HepG2 (cell line): ENCODE data around the gene GLOD4. TPM values are rescaled to one million over a fixed set of nuclear protein-coding genes. Genes with fewer than 3 reads are reported as not detected.

ENCODE experiments used
- ATM ChIP-seq: fragments of 450-650 bp; IDR thresholded peaks from 2 replicates; pipeline ENCODE4 v1.7.1; 2017; ENCODE audit warnings: mild to moderate bottlenecking, borderline replicate concordance
- EEA1 ChIP-seq: sonication (generic); formaldehyde crosslinking; IDR thresholded peaks from 2 replicates; pipeline ENCODE4 v1.5.1; 2020; ENCODE audit warnings: mild to moderate bottlenecking, missing genetic modification reagents, borderline replicate concordance
- ESRRA ChIP-seq: sonication (generic); formaldehyde crosslinking; IDR thresholded peaks from 2 replicates; pipeline ENCODE4 v1.5.1; 2020; ENCODE audit warnings: mild to moderate bottlenecking, low read depth, missing genetic modification reagents
- HES4 ChIP-seq: sonication (generic); formaldehyde crosslinking; IDR thresholded peaks from 2 replicates; pipeline ENCODE4 v1.9.0; 2021; ENCODE audit warnings: mild to moderate bottlenecking, missing genetic modification reagents, borderline replicate concordance
- MIXL1 ChIP-seq: IDR thresholded peaks from 2 replicates; pipeline ENCODE4 v1.6.1; 2016
- MXD1 ChIP-seq: sonication (generic); formaldehyde crosslinking; IDR thresholded peaks from 2 replicates; pipeline ENCODE4 v1.4.0; 2020; ENCODE audit warnings: mild to moderate bottlenecking, missing genetic modification reagents
- RAD51 ChIP-seq: fragments of 450-650 bp; IDR thresholded peaks from 2 replicates; pipeline ENCODE4 v1.6.1; 2016; ENCODE audit warnings: borderline replicate concordance
- RELA ChIP-seq: sonication (generic); formaldehyde crosslinking; IDR thresholded peaks from 2 replicates; pipeline ENCODE4 v1.4.0; 2020; ENCODE audit warnings: missing genetic modification reagents
- RNF2 ChIP-seq: fragments of 450-650 bp; conservative IDR thresholded peaks from 2 replicates; pipeline ENCODE4 v1.6.1; 2016; ENCODE audit warnings: low read depth
- SYNCRIP ChIP-seq: fragments of 200-400 bp; formaldehyde crosslinking; IDR thresholded peaks from 2 replicates; pipeline ENCODE4 v1.6.1; 2018; ENCODE audit warnings: mild to moderate bottlenecking, low read depth, low read length; ENCODE audit not compliant: insufficient read depth
- TFDP2 ChIP-seq: sonication (generic); formaldehyde crosslinking; IDR thresholded peaks from 2 replicates; pipeline ENCODE4 v1.4.0; 2020; ENCODE audit warnings: missing genetic modification reagents
- ZNF207 ChIP-seq: fragments of 450-650 bp; IDR thresholded peaks from 2 replicates; pipeline ENCODE4 v1.6.1; 2016; ENCODE audit warnings: antibody characterized with exemption, borderline replicate concordance
- ZNF282 ChIP-seq: fragments of 450-650 bp; IDR thresholded peaks from 2 replicates; pipeline ENCODE4 v1.6.1; 2018; ENCODE audit not compliant: partially characterized antibody
- ZNF292 ChIP-seq: sonication (generic); formaldehyde crosslinking; IDR thresholded peaks from 2 replicates; pipeline ENCODE4 v1.8.1; 2022; ENCODE audit warnings: mild to moderate bottlenecking, low read depth, missing genetic modification reagents, borderline replicate concordance
- ZNF317 ChIP-seq: sonication (generic); formaldehyde crosslinking; IDR thresholded peaks from 2 replicates; pipeline ENCODE4 v1.5.0; 2020; ENCODE audit warnings: mild to moderate bottlenecking, missing genetic modification reagents
- ZNF432 ChIP-seq: sonication (generic); formaldehyde crosslinking; IDR thresholded peaks from 2 replicates; pipeline ENCODE4 v1.5.0; 2020; ENCODE audit warnings: missing genetic modification reagents, mild to moderate bottlenecking, borderline replicate concordance
- ZNF550 ChIP-seq: sonication (generic); formaldehyde crosslinking; IDR thresholded peaks from 2 replicates; pipeline ENCODE4 v1.4.0; 2020; ENCODE audit warnings: mild to moderate bottlenecking, missing genetic modification reagents, borderline replicate concordance
- ZNF569 ChIP-seq: sonication (generic); formaldehyde crosslinking; IDR thresholded peaks from 2 replicates; pipeline ENCODE4 v1.5.0; 2020; ENCODE audit warnings: mild to moderate bottlenecking, missing genetic modification reagents, moderate library complexity, borderline replicate concordance
- ZNF687 ChIP-seq: sonication (generic); formaldehyde crosslinking; IDR thresholded peaks from 2 replicates; pipeline ENCODE4 v1.5.1; 2020; ENCODE audit warnings: mild to moderate bottlenecking, missing genetic modification reagents, moderate library complexity
- ZNF709 ChIP-seq: sonication (generic); formaldehyde crosslinking; IDR thresholded peaks from 2 replicates; pipeline ENCODE4 v1.5.0; 2020; ENCODE audit warnings: mild to moderate bottlenecking, missing genetic modification reagents
- ZNF724P ChIP-seq: sonication (generic); formaldehyde crosslinking; IDR thresholded peaks from 2 replicates; pipeline ENCODE4 v1.8.0; 2022; ENCODE audit warnings: missing genetic modification reagents, borderline replicate concordance
- ZUFSP ChIP-seq: sonication (generic); formaldehyde crosslinking; IDR thresholded peaks from 2 replicates; pipeline ENCODE4 v1.9.0; 2021; ENCODE audit warnings: missing genetic modification reagents, mild to moderate bottlenecking, borderline replicate concordance
- polyA plus RNA-seq, 8 experiments: library from polyadenylated mRNA; depleted of rRNA in 3 of 8; stranded (reverse) in 7 of 8; unstranded in 1 of 8; fragments of >200 nt; fragmentation: Illumina TruSeq in 4 of 8; extraction: Trizol in 4 of 8; gene quantifications; 2 replicates each; pipeline versions ENCODE4 v1.2.1 to v1.2.3, GENCODE V29; 2011 to 2016; ENCODE audit warnings: low read depth in 4 of 8, missing spikeins in 1 of 8, mixed read lengths in 1 of 8; ENCODE audit not compliant: insufficient read depth in 1 of 8
- total RNA-seq, 5 experiments: library from RNA; depleted of rRNA; stranded (reverse); fragments of >200 nt; fragmentation: Illumina TruSeq; extraction: Trizol; gene quantifications; 2 replicates each; pipeline ENCODE4 v1.2.3, GENCODE V29; 2016; ENCODE audit warnings: low read depth in 1 of 5

GLOD4 gene
- total and polyA plus RNA-seq, 2 of the 13 experiments (the other 11 are each of a cell fraction or from before 2014, with no cell fraction given): 53.7 to 87.8 TPM

- TF ChIP-seq EEA1 (CRISPR knock-in tag) (no peak; the same call in 1 of the 2 replicates), ZNF317 (peak; percentile 78; the same call in 1 of the 2 replicates), RAD51 (no peak), ATM (no peak), HES4 (peak; percentile 72; the same call in 1 of the 2 replicates), RELA (CRISPR knock-in tag) (0 out of 2 replicates have a peak, but pooled peaks have one; percentile 41), ZNF569 (CRISPR knock-in tag) (no peak; the same call in 1 of the 2 replicates), ESRRA (CRISPR knock-in tag) (no peak), ZNF432 (CRISPR knock-in tag) (no peak), ZNF292 (no peak), ZNF550 (0 out of 2 replicates have a peak, but pooled peaks have one; percentile 80), RNF2 (0 out of 2 replicates have a peak, but pooled peaks have one; percentile 58), ZNF687 (CRISPR knock-in tag) (peak; percentile 97), SYNCRIP (no peak), MXD1 (CRISPR knock-in tag) (peak; percentile 98), TFDP2 (CRISPR knock-in tag) (peak; percentile 94), ZNF207 (no peak), MIXL1 (CRISPR knock-in tag) (no peak; the same call in 1 of the 2 replicates), ZNF724P (CRISPR knock-in tag) (peak; percentile 90; the same call in 1 of the 2 replicates), ZNF709 (CRISPR knock-in tag) (peak; percentile 69), ZUFSP (no peak), ZNF282 (no peak)
Observed at GRCh38 chr17:781805-782731, at the start of gene GLOD4, which contains the start of gene MRM3 (continued).
